Bronchial smooth muscle cell (primary cell): ENCODE data around the gene BEST3. TPM values are rescaled to one million over a fixed set of nuclear protein-coding genes. Genes with fewer than 3 reads are reported as not detected.

Source experiments
- total RNA-seq: library from RNA; depleted of rRNA; stranded (reverse); fragments of >200 nt; gene quantifications from 2 replicates; pipeline ENCODE4 v1.2.1, GENCODE V29; 2014

Gene BEST3
- total RNA-seq = not detected in 2 replicates

DNA sequence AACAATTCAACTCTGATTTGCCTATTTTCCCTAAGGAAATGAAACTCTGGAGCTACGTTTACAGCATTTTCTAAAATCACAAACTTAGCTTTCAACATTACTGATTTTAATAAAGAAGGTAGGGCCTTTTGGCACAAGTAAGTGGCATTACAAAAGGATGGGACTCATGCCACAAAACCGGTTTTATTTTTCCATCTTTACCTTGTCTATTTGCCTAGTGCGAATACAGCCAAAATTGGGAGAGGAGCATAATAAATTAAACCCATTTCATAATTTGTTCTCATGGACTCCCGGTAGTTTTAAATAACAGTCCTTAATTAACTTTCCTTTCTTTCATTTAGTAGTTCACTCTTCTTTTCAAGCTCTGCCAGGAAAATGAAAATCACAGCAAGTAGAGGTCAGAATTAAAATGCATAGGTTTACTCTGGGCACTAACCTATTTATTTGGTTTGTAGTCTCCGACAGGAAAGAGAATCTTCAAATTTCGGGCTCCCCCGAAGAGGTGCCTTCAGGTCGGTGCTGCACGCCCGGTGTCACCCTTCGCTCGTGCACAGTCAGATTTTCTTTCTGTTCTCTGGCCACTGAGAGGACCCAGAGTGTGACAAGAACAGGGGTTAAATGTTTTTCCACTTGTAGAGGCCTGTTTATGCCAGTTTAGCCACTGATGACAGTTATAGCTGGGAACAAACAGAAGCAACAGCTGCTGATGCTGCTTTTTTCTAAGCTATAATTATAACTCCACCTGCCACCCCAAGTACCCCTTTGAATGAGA, at the start of gene BEST3:
Gene BEST3, minus strand, starts transcription at position 535 of the 772 bp plus-strand sequence. CDS start 1,505 bp downstream, outside the sequence.

GRCh38 chr12:69738351-69739286, 39.5 kb upstream of the BEST3 start, which contains the start of gene RAB3IP:
TSS of gene RAB3IP (plus strand) at chr12:69738860. CDS start at chr12:69755409, 16,549 bp downstream.

DNA sequence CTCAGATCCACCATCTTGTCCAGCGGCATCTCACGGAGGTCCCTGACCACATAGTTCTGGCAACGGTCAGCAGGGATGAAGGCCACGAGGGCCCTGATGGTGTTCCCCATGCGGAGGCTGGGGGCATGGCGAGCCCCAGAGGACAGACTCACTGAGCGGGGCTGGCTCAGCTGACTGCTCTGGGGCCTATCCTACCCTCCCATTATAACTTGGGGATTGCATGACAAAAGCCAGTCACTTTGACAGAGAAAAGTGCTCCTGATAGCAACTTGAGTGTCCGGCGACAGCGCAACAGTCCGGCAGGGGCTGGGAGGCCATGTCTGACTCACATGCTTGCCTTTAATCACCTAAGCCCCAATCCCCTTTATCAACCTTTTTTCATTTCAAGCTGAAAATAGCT, 88.4 kb downstream of the BEST3 start, which contains the start of gene LRRC10:
Gene LRRC10, minus strand, starts transcription at position 179 of the 400 bp plus-strand sequence. Its CDS starts 69 bp downstream, at position 110.

Other genes with a start within 250 kb of the BEST3 start
- gene FRS2, start 228.9 kb downstream of the BEST3 start, total RNA-seq = 29.6 and 34.2 TPM in 2 replicates
- gene CCT2, start 113.8 kb downstream of the BEST3 start, total RNA-seq = 129 and 156 TPM in 2 replicates
- not detected in 2 replicates for gene LRRC10, start 88.4 kb downstream of the BEST3 start, total RNA-seq
- 0.79 and 0.94 TPM in 2 replicates for gene RAB3IP, start 39.6 kb upstream of the BEST3 start, total RNA-seq
- not detected in 2 replicates for gene MYRFL, start 125.9 kb upstream of the BEST3 start, total RNA-seq